Choroid plexus epithelial cell (primary cell): ENCODE data around the gene NYAP1.

ENCODE experiments used
- DNase-seq: peaks from one replicate; pipeline ENCODE4 v3.0.0-alpha.2; 2010; ENCODE audit warnings: low read depth
- H3K4me3 ChIP-seq: 2 replicates; pipeline ENCODE4 v1.5.1; 2011; ENCODE audit warnings: low read depth, mild to moderate bottlenecking, control low read depth, low read length, moderate library complexity
- TF ChIP-seq, protein P1 (sequence below): conservative IDR thresholded peaks from 2 replicates; pipeline ENCODE4 v1.5.1; 2011; ENCODE audit warnings: low read depth, mild to moderate bottlenecking, control low read depth, inconsistent platforms, low read length, moderate library complexity

NYAP1 gene

DNA sequence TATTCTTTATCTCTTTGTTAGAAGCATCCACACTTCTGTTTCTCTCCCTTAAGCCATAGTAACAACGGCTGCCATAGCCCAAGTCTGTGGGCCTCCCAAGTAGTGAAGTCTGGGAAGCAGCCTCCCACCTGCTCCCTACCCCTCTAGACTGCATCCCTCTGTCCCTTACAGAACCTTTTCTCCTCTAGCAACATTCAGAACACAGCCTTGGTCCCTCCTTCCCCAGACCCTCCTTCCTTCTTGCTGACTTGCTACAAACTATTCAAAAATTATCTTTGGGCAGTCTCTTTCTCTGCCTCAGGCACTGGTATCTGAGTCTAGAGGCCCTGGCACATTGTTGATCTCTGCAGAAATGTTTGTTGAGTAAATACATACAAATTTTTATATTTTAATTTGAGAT lies 2.3 kb upstream of the NYAP1 start:
- H3K4me3 ChIP-seq = no peak overlapping the region
- TF ChIP-seq, protein P1, sequence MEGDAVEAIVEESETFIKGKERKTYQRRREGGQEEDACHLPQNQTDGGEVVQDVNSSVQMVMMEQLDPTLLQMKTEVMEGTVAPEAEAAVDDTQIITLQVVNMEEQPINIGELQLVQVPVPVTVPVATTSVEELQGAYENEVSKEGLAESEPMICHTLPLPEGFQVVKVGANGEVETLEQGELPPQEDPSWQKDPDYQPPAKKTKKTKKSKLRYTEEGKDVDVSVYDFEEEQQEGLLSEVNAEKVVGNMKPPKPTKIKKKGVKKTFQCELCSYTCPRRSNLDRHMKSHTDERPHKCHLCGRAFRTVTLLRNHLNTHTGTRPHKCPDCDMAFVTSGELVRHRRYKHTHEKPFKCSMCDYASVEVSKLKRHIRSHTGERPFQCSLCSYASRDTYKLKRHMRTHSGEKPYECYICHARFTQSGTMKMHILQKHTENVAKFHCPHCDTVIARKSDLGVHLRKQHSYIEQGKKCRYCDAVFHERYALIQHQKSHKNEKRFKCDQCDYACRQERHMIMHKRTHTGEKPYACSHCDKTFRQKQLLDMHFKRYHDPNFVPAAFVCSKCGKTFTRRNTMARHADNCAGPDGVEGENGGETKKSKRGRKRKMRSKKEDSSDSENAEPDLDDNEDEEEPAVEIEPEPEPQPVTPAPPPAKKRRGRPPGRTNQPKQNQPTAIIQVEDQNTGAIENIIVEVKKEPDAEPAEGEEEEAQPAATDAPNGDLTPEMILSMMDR = no peak
- DNase-seq = no peak

DNA sequence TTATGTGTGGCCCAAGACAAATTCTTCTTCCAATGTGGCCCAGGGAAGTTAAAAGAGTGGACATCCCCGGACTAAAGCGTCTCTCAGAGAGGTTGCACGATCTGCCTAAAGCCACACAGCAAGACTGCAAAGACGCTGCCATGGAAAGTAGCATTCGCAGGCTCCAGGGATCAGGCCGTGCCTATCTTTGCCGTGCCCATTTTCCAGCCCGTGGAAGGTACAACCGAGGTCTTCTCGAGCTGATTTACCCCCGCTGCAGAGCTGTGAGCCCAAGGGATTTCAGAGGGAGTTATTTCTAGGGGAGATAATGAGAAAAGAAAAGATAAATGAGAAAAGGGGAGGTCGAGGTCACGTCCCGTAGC lies 1.0 kb upstream of the NYAP1 start:
- TF ChIP-seq, protein P1 = no peak

DNA sequence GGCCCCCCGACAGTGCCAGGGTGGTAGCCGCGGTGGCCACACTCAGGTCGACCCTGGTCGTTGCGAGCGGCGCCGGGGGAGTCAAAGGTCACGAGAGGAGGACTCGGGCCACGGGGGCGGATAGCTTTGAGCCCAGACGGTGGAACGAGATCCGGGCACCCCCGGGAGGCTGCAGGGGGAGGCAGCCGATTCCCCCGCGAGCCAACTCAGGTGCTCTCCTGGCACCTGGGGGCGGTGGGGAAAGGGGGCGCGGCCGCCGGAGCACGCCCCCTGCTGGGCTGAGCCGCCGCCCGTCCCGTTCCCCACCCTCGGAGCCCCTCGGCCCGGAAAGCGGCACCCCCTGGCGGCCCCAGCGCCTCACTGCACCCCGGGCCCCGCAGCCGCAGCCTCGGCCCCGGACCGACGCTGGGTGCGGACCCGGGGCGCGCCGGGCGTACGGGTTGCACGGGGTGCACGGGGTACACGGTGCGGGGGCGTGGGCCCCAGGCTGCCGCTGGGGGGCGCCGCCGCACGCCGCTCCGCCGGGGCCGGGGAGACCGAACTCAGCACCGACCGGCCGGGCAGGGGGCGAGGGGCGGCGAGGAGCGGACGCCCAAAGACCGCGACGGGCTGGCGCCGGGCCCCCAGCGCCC lies 521 bp upstream of the NYAP1 start:
- peak overlapping the region; percentile 56 for H3K4me3 ChIP-seq
- DNase-seq = peak; percentile 36
- TF ChIP-seq, protein P1 = peak; percentile 35

More for the DNA sequence above, 1.0 kb upstream of the NYAP1 start:
- no peak for DNase-seq
- peak overlapping the region; percentile 56 for H3K4me3 ChIP-seq

DNA sequence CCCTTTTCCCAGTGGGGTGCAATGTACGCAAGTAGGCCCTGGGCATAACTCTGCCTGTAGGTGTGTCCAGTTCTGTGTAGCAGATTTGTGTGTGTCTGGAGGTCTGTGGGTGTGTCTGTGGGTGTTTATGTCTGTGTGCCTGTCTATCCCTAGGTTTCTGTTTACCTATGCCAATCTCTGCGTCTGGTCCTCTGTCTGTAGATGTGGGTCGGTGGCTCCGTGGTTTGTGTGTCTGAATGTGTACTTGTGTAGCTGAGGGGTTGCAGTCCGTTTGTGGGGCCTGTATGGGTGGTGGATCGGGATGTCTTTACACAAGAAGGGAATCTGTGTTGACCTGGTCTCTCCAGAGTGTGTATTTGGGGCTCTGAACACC lies 932 bp downstream of the NYAP1 start:
- H3K4me3 ChIP-seq = no peak overlapping the region
- TF ChIP-seq, protein P1 = no peak
- no peak for DNase-seq

DNA sequence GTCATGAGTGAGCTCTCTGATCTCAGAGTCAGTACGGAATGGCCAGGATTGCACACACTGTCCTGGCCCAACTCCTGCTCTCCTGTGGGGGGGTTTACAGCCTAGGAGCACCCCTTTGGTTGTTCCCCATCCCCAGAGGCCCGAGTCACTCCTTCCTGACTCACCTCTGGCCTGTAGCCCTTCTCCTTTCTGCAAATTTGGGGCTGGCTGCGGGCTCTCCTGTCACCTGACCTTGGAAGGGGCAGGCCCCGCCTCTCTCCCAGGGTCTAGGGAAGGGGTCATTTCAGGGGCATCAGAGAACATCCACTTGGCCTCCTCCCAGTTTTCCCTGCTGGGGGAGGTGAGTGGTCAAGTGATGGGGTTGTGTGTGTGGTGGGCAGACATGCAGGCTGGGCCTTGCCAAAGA lies 1.7 kb downstream of the NYAP1 start:
- TF ChIP-seq, protein P1 = no peak
- H3K4me3 ChIP-seq = no peak overlapping the region
- no peak for DNase-seq

DNA sequence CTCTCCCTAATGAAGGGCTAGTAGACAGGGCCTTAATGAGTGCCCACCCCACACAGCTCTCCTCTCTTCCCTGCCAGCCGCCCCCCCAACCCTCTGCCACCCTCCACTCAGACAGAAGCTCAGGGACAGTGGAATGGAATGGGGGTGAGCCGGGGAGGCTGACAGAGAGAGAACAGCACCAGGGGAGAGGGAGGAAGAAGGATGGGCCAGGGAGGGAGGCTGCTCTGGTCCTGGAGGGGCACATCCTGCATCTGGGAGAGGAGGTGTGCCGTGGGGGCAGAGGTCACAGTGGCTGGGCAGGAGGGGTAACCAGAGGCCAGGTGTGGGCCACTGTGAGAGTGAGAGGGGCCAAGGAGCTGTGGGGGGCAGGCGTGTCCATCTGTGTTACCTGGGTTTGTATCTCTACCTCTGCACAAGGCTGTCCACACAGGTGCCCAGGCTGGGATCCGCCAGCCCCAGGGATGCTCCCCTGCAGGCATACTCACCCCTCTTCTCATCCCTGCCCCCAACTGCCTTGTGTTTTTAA lies 2.4 kb downstream of the NYAP1 start:
- no peak overlapping the region for H3K4me3 ChIP-seq

More for the DNA sequence above, 2.4 kb downstream of the NYAP1 start:
- no peak for DNase-seq
- TF ChIP-seq, protein P1 = no peak
